ENCODE measurements around the gene C2orf68.
"Not testable (repeated sequence)": the region's sequence is repeated elsewhere in the genome, so short reads cannot be mapped to it uniquely, and the experiment has no call there.

Gene C2orf68

DNA sequence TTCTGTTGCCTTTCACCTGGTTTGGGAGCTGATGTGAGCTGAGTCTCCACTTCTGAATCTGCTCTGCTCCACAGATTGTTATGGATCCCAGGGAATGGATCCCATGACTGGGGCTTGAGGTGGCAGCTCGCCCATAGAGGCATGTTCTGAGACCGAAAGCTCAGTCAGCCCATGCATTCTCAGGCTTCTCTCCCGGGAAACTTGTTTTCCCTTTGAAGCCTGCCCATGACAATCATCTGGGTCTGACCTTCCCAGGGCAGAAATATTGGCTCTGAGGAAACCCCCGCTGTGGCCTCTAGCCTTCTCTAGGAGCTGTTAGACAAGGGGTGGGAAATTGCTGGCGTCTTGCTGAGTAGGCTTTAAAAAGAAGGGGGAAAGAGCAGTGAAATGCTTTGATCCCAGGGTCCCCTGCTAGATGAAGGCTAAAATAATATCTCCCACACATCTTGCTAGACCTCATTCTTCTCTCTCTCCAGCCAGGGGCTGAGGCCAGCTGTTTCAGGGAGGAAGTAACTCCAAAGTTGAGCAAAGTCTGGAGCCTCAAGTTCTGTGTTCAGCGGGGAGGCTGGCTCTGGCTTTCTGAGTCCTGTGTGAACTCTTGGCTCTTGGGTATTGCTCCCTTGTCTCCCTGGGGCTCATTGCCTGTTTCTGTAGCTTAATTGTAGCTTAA lies 32.5 kb downstream of the C2orf68 start:
- peak; percentile 60 for DNase-seq

DNA sequence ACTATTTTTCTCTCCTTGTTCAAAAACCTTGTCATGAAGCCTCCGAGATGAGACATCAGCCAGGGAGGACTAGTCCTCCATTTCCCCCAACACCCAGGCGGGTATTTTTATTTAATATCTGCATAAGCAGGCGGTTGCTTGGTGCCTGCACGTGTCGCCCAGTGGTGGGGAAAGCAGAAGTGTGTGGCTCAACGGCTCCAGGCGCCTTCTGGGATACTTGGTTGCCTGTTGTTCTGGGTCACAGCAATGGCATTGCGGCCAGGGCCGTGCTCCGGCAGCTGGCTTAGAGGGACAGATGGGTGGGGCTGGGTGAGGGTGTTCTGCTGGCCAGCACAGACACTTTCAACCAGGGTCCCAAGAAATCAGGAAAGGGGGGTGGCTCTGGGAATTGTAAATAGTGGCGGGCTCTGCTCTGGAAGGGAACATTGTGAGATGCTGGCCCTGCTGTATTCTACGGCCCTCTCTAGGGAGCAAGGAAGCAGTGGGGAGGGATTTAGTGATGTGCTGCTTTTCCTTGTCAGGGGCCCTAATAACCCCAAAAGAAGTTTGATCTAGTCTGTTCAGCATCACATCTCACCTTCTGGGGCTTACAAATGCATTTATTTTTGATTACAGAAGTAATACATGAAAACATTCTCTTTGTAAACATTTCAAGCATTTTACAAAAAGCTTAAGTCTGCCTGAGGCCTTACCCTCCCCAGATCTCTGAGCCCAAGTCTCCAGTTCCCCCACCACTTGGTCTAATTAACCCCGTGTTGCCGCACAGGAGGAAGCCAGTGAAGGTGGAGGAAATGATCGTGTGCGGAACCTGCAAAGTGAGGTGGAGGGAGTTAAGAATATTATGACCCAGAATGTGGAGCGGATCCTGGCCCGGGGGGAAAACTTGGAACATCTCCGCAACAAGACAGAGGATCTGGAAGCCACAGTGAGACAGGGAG lies 33.4 kb downstream of the C2orf68 start:
- peak; percentile 33 for DNase-seq

DNA sequence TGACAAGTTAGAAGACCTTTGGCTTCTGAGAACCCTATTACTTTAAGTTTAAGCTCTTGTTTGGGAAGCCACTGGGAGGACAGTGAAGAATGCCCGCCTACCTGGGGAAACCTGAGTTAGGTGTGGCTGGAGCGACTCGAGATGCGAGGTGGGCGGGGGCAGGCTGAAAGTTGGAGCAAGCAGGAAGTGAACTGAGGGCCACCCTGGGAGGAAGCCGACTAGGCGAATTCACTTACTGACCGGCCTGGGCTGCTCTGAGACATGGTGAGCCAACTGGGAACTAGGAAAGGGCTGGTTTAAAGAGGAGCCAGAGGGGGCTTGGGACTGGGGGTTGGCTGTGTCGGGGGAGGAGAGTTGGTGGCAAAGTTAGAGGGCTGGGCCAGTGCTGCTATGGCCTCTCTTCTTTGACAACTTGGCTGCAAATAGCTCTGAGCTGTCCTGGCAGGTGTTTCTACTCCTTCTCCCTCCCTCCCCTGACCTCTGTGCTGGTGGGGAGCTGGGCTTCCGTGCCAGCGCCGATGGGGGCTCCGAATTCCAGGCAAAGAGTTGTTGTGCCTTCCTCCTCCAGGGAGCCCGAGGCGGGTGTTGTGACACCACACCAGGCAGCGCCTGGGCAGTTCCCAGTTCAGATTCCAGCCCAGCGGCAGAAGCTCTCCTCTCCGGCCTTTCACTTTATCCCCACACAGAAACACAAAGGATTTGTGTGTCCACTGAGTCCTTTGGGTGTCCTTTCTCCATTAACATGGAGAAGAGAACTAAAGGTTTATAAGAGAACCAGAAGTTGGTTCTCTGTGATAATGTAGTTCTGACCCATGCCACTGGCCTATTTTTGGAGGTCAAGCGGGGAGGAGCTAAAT lies 34.3 kb downstream of the C2orf68 start, which contains the start of gene VAMP8:
VAMP8 (plus strand) TSS at position 201 of the 857 bp plus-strand sequence; CDS start at position 262, 61 bp downstream.
- DNase-seq, result peak; percentile 33

DNA sequence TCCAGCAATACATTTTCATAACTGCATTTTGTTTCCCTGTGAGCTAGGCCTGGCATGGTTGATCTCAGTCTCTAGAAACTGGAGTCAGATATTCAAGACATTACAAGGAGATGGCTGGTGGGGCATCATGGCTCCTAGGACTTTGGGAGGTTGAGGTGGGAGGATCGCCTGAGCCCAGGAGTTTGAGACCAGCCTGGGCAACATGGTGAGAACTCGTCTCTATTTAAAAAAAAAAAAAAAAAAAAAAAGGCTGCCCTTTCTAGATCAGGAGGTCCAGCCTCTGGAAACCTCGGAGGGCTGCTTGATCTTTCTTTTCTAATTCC lies 34.8 kb downstream of the C2orf68 start:
- DNase-seq, result no peak

DNA sequence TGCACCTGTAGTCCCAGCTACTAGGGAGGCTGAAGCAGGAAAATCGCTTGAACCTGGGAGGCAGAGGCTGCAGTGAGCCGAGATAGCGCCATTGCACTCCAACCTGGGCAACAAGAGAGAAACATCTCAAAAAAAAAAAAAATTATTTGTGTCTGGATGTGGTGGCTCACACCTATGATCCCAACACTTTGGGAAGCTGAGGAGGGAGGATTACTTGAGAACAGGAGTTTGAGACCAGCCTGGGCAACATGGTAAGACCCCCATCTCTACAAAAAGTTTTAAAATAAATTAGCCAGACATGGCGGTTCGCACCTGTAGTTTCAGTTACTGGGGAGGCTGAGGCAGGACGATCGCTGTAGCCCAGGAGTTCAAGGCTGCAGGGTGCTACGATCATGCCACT lies 36.1 kb downstream of the C2orf68 start:
- no peak for DNase-seq

DNA sequence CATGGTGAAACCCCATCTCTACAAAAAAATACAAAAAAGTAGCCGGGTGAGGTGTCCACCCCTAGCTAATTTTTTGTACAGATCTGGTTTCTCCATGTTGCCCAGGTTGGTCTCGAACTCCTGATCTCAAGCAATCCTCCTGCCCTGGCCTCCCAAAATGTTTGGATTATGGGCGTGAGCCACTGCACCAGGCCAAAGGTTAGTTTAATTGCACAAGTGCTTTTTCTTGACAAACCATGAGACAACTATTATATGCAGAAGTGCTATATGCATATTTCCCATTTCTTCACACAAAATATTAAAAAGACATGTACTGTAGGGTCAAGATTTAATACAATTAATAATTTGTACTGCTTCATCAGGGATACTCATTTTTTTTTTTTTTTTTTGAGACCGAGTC lies 45.6 kb downstream of the C2orf68 start:
- DNase-seq, result no peak

DNA sequence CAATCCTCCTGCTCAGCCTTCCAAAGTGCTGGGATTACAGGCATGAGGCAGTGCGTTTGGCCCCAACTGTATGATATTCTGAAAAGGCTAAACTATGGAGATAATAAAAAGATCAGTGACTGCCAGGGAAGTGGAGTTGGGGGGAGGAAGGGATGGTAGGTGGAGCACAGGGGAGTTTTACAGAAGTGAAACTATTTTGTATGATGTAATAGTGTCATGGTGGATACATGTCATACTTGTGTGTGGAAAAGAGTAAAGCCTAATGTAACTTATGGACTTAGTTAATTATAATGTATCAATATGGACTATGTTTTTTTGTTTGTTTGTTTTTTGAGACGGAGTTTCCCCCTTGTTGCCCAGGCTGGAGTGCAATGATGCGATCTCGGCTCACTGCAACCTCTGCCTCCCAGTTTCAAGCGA lies 47.7 kb downstream of the C2orf68 start:
- DNase-seq, result no peak

DNA sequence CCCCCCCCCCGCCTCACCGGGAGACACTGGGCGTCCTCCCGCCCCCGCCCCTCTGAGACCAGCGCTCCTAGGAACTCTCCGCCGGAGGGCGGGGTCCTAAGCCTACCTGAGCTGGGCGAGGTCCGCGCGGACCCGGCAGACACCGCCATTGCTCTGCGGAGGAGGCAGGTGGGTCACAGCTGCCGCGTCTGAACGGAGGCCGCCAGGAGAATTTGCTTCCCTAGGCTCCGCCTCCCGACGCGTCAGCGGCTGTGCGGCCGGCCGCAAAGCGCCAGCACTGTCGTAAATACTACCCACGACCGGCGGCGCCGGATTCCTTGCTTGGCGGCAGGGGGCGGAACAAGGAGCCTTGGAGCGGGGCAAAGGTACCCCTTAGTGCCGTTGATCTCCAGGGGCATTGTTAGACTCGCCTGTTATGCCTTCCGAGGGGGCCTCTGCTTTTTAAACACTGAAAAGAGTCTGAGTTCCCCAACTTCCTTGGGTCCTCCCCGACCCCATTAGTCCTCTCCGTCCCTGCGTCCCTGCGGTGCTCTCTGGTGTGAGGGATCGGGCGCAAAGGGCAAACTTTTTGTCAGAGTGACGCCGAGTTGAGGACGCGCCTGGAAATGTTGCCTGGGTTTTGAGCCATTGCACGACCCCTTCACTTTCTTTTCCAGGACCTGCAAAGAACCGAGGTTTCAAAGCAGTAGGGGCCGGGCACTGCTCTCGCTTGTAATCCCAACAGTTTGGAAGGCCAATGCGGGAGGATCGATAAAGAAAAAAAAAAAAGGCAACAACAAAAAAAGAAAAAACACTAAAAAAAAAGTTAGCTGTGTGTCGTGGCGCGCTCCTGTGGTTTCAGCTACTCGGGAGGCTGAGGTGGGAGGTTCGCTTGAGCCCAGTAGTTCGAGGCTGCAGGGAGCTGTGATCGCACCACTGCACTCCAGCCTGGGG lies 50.3 kb downstream of the C2orf68 start, which contains the start of gene GGCX:
GGCX (minus strand) TSS at position 214 of the 933 bp plus-strand sequence; CDS start at position 149, 65 bp downstream.
- DNase-seq, result peak; percentile 98

DNA sequence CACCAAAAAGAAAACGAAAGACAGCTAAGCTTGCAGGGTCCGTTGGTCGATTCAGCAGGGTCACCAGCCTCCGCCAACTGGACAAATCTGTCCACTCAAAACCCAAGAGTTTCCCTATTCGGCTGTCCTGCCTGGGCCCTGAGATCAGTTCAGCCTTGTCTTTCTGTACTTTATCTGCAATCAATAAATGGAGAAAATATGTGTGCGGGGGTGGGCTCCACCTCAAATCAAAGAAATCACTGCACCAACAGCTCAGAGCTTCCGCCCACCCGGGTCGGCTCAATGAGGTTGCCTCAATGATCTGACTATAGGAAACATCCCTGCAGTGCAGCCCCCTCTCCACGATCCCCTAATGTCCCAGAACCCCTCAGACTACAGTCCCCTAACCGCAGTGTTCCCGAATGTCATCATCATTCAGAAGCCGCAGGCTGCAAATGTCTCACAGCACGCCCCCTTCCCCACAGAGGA lies 51.0 kb downstream of the C2orf68 start:
- DNase-seq, result no peak

DNA sequence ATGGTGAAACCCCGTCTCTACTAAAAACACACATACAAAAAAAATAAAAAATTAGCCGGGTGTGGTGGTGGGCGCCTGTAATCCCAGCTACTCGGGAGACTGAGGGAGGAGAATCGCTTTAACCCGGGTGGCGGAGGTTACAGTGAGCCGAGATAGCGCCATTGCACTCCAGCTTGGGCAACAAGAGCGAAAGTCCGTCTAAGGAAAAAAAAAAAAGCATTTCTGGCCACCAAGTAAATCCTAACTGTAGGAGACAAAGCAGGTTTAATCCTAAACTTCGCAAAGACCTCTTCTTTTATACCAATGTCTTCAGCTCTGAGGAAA lies 51.5 kb downstream of the C2orf68 start:
- not testable (repeated sequence) for DNase-seq

DNA sequence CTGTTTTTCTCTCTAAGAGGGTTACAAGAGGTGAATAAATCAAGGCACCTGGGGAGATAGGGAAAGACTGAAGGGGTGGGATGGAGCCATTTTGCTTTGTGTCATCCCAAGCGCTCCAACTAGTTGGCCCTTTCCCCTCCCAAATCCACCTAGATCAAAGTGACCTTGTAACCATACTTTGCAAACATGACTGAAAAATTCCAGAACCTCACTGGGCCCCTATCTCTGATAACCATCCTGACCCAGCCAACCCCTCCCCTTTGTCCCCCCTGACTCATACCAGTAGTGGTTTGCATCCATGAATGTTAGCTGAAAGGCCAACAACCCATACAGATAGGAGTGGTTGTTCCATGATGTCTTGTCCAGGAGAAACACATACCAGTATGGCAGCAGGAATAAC lies 53.7 kb downstream of the C2orf68 start:
- DNase-seq, result no peak

DNA sequence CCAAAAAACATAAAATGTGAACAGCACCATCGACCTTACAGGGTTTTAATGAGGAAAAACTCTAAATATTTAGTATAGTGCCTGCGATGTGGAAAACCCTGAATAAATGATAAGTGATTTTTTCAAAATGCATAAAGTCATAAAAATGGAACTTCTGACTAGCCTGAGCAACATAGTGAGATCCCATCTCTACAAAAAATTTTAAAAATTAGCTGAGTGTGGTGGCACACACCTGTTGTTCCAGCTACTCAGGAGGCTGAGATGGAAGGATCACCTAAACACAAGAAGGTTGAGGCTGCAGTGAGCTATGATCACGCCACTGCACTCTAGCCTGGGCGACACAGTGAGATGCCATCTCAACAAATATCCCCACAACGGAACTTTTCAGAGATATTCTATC lies 54.7 kb downstream of the C2orf68 start:
- DNase-seq, result no peak
